Measurements from ENCODE around the gene POGZ.

- TF ChIP-seq CTCF (IDR thresholded peaks at IDR 0.05) = no peak
- TF ChIP-seq POLR2A (IDR thresholded peaks at IDR 0.05) = no peak
Observed at GRCh38 chr1:151435174-151435573, 24.1 kb downstream of the POGZ start.
